Ovary (tissue), 9 donors: ENCODE measurements around the gene RALGPS1. TPM values are rescaled to one million over a fixed set of nuclear protein-coding genes. Genes with fewer than 3 reads are reported as not detected.
"Not testable (repeated sequence)": the region's sequence is repeated elsewhere in the genome, so short reads cannot be mapped to it uniquely, and the experiment has no call there.

ENCODE experiments used
- DNase-seq, 5 donors: peaks; one replicate each; pipeline ENCODE4 v3.0.0-alpha.2; 2019 to 2020
- H3K27ac ChIP-seq, 2 donors: fragments of 200-600 bp; one replicate each; pipeline versions ENCODE4 v1.5.1 to v1.8.0; 2019 to 2022
- H3K27me3 ChIP-seq: fragments of 200-600 bp; one replicate; pipeline ENCODE4 v1.8.0; 2022
- H3K36me3 ChIP-seq: fragments of 200-600 bp; sonication (generic); one replicate; pipeline ENCODE4 v1.5.1; 2019
- H3K4me1 ChIP-seq: one replicate; pipeline ENCODE4 v1.8.1; 2013; ENCODE audit warnings: mild to moderate bottlenecking, moderate library complexity; ENCODE audit not compliant: insufficient read depth
- H3K4me3 ChIP-seq: fragments of 200-600 bp; sonication (generic); one replicate; pipeline ENCODE4 v1.5.1; 2017
- H3K9me3 ChIP-seq, 2 donors: fragments of 200-600 bp in 1 of 2; sonication (generic) in 1 of 2; one replicate each; pipeline versions ENCODE4 v1.5.1 to v1.8.1; 2013 to 2019; ENCODE audit warnings: mild to moderate bottlenecking in 1 of 2, moderate library complexity in 1 of 2
- EP300 ChIP-seq: sonication (generic); formaldehyde crosslinking; IDR thresholded peaks from one replicate; pipeline ENCODE4 v1.6.1; 2017; ENCODE audit warnings: antibody characterized with exemption
- POLR2A ChIP-seq: fragments of 450-650 bp; IDR thresholded peaks from one replicate; pipeline ENCODE4 v1.6.1; 2017; ENCODE audit warnings: antibody characterized with exemption, mild to moderate bottlenecking, moderate library complexity
- WGBS, 3 donors: extraction: QIAGEN DNeasy Blood & Tissue Kit in 1 of 3; methylation state at CpG; one replicate each; pipeline versions ENCODE4 v1.1.5 to v1.1.7; 2013 to 2017; 5-methylcytosine and 5-hydroxymethylcytosine counted together
- intact Hi-C, 4 donors: fragments of 100-400 bp; cut with DNase I; formaldehyde crosslinking; loops; one replicate each; pipeline versions ENCODE4 v1.11.0 to v1.15.1; 2022 to 2023
- polyA plus RNA-seq, 2 donors: library from polyadenylated mRNA; stranded (reverse); fragments of 200-250 nt in 1 of 2; fragments of 350-450 nt in 1 of 2; fragmentation: Illumina TruSeq in 1 of 2; extraction: RNeasy Lipid Tissue Mini Kit (QIAGEN cat#74804) in 1 of 2; gene quantifications; one replicate each; pipeline ENCODE4 v1.2.3, GENCODE V29; 2013 to 2014
- total RNA-seq, 7 donors: library from RNA; depleted of rRNA in 2 of 7; stranded (reverse); fragments of >200 nt in 2 of 7; fragmentation: NEBNext Ultra II Directional in 3 of 7; extraction: Animal tissue kit (Norgen Biotek cat#: 25700) in 3 of 7; gene quantifications; one replicate each; pipeline versions ENCODE4 v1.1.0 to v1.2.4, GENCODE V29; 2016 to 2023
- TF ChIP-seq, protein P1 (sequence below), 3 donors: fragments of 450-650 bp in 2 of 3; fragments of 200-600 bp in 1 of 3; IDR thresholded peaks; one replicate each; pipeline versions ENCODE4 v1.5.1 to v1.8.0; 2016 to 2022; ENCODE audit warnings: antibody characterized with exemption in 3 of 3, mild to moderate bottlenecking in 1 of 3
- donor health status: DM: no; HTN: no; CAD: no; lungs with moderate emphysema.
- donor health status: DM: no; HTN: no; CAD: no.
- donor health status: Bipolar disorder and iron deficiency.
- donor health status: DM: yes; HTN: yes; CAD: no.
- donor health status: DM: no; HTN: no; CAD: no.
- donor health status: DM: yes; HTN: yes; CAD: no.

RALGPS1 gene
- total and polyA plus RNA-seq, 9 donors = 2.3 to 13.1 (median 6.9) TPM

DNA sequence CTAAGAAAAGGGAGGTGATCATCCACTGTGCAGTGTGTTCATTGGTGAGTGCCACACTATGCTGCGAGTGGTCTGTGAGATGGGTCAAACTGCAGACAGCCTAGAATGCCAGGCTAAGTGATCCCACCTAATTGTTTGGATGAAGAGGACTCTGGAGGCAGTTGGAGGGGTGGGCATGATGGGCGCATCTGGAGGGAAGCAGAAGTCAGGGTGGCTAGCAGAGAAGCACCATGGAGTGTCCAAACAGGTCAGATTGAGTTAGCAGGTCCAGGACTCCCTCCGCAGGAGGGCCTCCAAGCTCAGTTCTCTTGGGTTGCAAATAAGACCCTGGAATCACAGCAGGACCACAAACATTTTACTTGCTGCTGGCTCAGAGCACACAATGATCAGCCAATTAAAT lies 227.7 kb downstream of the RALGPS1 start:
- TF ChIP-seq POLR2A (no peak), EP300 (no peak)
- TF ChIP-seq, protein P1, sequence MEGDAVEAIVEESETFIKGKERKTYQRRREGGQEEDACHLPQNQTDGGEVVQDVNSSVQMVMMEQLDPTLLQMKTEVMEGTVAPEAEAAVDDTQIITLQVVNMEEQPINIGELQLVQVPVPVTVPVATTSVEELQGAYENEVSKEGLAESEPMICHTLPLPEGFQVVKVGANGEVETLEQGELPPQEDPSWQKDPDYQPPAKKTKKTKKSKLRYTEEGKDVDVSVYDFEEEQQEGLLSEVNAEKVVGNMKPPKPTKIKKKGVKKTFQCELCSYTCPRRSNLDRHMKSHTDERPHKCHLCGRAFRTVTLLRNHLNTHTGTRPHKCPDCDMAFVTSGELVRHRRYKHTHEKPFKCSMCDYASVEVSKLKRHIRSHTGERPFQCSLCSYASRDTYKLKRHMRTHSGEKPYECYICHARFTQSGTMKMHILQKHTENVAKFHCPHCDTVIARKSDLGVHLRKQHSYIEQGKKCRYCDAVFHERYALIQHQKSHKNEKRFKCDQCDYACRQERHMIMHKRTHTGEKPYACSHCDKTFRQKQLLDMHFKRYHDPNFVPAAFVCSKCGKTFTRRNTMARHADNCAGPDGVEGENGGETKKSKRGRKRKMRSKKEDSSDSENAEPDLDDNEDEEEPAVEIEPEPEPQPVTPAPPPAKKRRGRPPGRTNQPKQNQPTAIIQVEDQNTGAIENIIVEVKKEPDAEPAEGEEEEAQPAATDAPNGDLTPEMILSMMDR (IDR thresholded peaks at IDR 0.05) = no peak
- Histone ChIP-seq H3K27me3 (no peaks in the 10 kb centered on the region), H3K4me3 (no peak overlapping the region), H3K36me3 (no peaks in the 10 kb centered on the region), H3K9me3 (no peaks in the 10 kb centered on the region), H3K4me1 (peaks cover 7% of the 10 kb centered on the region), H3K27ac (no peak overlapping the region)
- 91 to 98% (median 92%) methylated on average over 3 of the region's 3 CpGs for WGBS, 3 donors
- intact Hi-C loops = no loop called here
- DNase-seq = peak in 2 of 5 donors; percentile 2 to 3

DNA sequence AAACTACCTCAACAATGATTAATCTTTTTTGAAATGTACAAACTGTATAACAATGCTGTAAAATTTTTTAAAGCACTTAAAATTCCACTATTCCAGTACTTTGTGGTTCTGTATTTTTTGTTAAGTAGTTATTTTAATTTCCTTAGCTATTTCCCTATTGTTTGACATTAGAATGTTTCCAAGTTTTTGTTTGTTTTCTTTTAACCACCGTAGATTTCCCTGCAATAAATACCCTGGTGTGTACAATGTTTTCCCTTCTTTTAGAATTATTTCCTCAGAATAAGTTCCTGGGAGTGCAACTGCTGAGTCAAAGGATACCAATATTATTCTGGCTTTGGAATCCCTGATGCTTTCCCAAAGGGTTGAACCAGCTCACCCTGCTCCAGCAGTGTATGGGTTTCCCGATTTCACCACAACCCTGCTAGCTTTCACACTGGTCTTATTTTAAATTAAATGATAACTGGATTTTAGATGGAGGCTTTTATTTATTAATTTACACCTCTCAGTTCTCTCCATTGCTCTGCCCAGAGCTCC lies 228.4 kb downstream of the RALGPS1 start:
- intact Hi-C loops = no loop called here
- Histone ChIP-seq H3K27ac (no peak overlapping the region), H3K27me3 (no peaks in the 10 kb centered on the region), H3K4me1 (peaks cover 7% of the 10 kb centered on the region), H3K4me3 (no peak overlapping the region), H3K36me3 (no peaks in the 10 kb centered on the region), H3K9me3 (no peaks in the 10 kb centered on the region)
- 9 to 30% (median 25%) methylated on average over 2 of the region's 2 CpGs for WGBS, 3 donors
- peak in 1 of 5 donors; percentile 5 for DNase-seq
- TF ChIP-seq EP300 (no peak), POLR2A (no peak)
- TF ChIP-seq, protein P1 (IDR thresholded peaks at IDR 0.05) = no peak

DNA sequence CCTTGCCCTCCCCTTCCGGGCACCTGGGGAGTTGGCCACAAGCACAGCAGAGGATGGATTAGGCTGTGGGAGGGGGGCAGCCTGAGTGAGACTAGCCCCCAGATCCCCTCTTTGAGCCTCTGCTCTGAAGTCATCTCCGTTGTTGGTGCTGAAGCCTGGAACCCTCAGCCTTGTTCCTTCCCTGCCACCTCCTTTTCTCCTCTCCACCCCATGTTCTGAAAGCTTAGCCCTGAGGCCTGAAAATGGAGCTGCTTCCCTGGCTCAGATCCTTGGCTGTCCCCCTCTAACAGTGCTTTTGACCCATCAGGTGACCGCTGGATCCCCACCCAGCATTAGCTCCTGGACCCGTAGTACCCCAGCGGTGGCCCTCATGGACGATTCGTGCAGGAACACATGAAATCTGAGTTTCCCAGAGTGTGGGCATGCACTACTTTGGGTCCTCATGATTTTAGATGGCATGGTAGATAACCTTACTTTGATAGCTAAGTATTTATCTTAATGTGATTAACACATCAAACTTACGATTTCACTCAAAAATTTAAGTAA lies 229.4 kb downstream of the RALGPS1 start:
- H3K4me1 ChIP-seq = peaks cover 7% of the 10 kb centered on the region
- H3K4me3 ChIP-seq = no peak overlapping the region
- 95 to 96% (median 95%) methylated on average over 8 of the region's 8 CpGs for WGBS, 3 donors
- intact Hi-C loops = no loop called here
- peak in 3 of 5 donors; percentile 9 to 16 (median 15) for DNase-seq
- H3K9me3 ChIP-seq = no peaks in the 10 kb centered on the region
- H3K36me3 ChIP-seq = no peaks in the 10 kb centered on the region
- no peaks in the 10 kb centered on the region for H3K27me3 ChIP-seq
- TF ChIP-seq, protein P1 (IDR thresholded peaks at IDR 0.05) = no peak
- TF ChIP-seq EP300 (no peak), POLR2A (no peak)
- no peak overlapping the region for H3K27ac ChIP-seq

DNA sequence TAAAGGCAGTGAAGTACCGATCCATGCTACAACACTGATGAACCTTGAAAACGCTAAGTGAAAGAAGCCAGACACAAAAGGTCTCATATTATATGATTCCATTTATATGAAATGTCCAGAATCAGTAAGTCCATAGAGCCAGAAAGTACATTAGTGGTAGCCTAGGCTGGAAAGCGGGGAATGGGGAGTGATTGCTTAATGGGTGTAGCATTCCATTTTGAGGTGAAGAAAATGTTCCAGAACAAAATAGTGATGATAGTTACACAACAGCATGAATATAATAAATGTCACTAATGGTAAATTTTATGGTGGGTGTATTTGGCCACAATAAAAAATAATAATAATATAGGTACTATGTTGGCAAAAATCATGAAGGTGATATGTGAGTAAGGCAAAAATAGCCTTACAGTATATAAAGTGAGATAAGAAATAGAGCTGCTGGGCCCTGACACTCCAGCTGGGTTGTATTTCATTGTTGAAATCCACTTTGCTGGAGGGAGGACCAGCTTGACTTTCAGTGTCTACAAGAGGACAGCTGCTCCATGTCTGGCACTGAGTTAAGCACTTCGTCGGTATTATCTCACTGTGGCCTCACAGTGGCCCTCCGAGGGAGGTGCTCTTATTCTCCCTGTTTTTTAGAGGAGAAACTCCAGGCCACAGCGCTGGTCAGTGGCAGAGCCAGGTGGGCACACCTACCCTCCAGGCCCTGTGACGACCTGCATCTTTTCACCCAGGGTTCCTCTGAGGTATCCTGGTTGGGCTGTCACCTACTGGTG lies 230.3 kb downstream of the RALGPS1 start:
- Histone ChIP-seq H3K4me3 (no peak overlapping the region), H3K27me3 (no peaks in the 10 kb centered on the region), H3K36me3 (no peaks in the 10 kb centered on the region), H3K9me3 (no peaks in the 10 kb centered on the region), H3K27ac (peak overlapping the region; percentile 48 to 55), H3K4me1 (peaks cover 7% of the 10 kb centered on the region)
- DNase-seq = peak; percentile 39 to 80 (median 46)
- intact Hi-C loops = no loop called here
- WGBS, 3 donors = 47 to 61% (median 58%) methylated on average over 8 of the region's 8 CpGs
- TF ChIP-seq POLR2A = no peak
- TF ChIP-seq EP300 = no peak
- TF ChIP-seq, protein P1 (IDR thresholded peaks at IDR 0.05) = peak in 1 of 3 donors; percentile 38

DNA sequence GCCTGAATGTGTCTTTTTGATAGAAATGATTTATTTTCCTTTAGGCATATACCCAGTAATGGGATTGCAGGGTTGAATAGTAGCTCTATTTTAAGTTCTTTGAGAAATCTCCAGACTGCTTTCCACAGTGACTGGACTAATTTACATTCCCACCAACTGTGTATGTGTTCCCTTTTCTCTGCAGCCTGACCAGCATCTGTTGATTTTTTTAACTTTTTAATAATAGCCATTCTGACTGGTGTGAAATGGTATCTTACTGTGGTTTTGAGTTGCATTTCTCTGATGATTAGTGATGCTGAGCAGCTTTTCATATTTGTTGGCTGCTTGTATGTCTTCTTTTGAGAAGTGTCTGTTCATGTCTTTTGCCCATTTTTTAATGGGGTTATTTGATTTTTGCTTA lies 232.3 kb downstream of the RALGPS1 start:
- H3K27me3 ChIP-seq, H3K4me3 ChIP-seq, H3K9me3 ChIP-seq, H3K4me1 ChIP-seq, DNase-seq, intact Hi-C loops, H3K36me3 ChIP-seq, H3K27ac ChIP-seq: not testable (repeated sequence)
